ENCODE results near the gene IP6K1.

DNA sequence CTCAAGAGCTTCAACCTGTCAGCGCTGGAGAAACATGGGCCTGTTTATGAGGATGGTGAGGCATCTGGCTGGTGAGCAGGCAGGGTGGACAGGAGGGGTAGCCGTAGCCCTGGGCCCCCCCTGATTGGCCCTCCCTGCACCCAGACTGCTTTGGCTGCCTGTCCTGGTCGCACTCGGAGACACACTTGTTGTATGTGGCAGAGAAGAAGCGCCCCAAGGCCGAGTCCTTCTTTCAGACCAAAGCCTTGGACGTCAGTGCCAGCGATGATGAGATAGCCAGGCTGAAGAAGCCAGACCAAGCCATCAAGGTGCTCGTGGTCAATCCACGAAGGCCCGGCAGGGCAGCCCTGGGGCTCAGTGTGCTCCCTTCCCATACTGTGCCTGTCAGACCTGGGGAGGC, 110.4 kb downstream of the IP6K1 start:
- TF ChIP-seq, protein P1, sequence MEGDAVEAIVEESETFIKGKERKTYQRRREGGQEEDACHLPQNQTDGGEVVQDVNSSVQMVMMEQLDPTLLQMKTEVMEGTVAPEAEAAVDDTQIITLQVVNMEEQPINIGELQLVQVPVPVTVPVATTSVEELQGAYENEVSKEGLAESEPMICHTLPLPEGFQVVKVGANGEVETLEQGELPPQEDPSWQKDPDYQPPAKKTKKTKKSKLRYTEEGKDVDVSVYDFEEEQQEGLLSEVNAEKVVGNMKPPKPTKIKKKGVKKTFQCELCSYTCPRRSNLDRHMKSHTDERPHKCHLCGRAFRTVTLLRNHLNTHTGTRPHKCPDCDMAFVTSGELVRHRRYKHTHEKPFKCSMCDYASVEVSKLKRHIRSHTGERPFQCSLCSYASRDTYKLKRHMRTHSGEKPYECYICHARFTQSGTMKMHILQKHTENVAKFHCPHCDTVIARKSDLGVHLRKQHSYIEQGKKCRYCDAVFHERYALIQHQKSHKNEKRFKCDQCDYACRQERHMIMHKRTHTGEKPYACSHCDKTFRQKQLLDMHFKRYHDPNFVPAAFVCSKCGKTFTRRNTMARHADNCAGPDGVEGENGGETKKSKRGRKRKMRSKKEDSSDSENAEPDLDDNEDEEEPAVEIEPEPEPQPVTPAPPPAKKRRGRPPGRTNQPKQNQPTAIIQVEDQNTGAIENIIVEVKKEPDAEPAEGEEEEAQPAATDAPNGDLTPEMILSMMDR (IDR thresholded peaks at IDR 0.05 in 8 of 11, conservative IDR thresholded peaks at IDR 0.05 in 3 of 11): no peak
- no peak for TF ChIP-seq POLR2A (IDR thresholded peaks at IDR 0.05)
